ENCODE data around the gene MDM4. TPM values are rescaled to one million over a fixed set of nuclear protein-coding genes. Genes with fewer than 3 reads are reported as not detected.

Gene MDM4
- total RNA-seq, 1 experiment from 2014 or later = 49.6 TPM

DNA sequence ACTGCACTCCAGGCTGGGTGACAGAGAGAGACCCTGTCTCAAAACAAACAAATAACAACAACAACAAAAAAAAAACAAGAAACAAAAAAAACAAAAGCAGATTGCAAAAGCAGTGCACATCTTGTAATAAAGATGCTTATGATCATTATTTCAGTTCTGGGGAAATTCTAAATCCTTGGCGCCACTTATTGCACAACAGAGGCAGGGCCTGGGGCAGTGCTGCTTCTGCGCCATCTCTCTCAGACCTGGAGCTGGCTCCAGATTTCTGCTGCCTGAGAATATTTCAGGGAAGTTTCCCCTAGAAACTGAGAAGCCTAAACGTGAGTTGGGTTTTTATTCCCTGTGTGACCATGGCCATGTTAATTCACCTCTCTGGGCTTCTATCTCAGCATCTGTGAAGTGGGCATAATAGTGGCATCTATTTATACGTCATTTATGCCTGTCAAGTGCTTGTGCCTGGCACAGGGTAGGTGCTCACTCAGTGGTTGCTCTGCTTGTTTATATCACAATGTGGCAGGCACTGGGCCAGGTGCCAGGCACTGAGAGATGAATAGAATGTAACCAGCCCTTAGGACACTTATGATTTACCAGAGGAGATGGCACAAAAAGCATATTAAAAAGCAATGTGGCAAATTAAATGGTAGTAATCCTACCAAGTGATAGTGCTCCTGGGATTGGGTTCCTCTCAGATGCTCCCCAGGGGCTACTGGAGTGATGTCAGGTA lies 67.9 kb downstream of the MDM4 start:
- no peaks in the 10 kb centered on the region; a peak in 2 of 5 replicates for H3K9me3 Mint-ChIP-seq
- WGBS (ENCODE audit: extremely low coverage, insufficient read length, low lambda C conversion rate) = no CpG with 5 or more reads among the region's 4 CpGs

More for the DNA sequence above, 67.9 kb downstream of the MDM4 start:
- Histone ChIP-seq H3K4ac (ENCODE audit: low read depth, low read length) (no peak overlapping the region), H2BK120ac (ENCODE audit: low read depth, low read length, poor library complexity, severe bottlenecking) (no peak overlapping the region), H3K14ac (ENCODE audit: insufficient read depth, low read length) (no peak overlapping the region), H4K91ac (ENCODE audit: insufficient read length, low read depth, low read length) (no peak overlapping the region), H3K56ac (ENCODE audit: insufficient read length, low read depth, low read length) (no peak overlapping the region), H2BK5ac (ENCODE audit: insufficient read length, low read length) (no peak overlapping the region), H3K23ac (ENCODE audit: insufficient read length, low read depth, low read length) (no peak overlapping the region), H2AFZ (ENCODE audit: low read length) (no peak overlapping the region), H3K79me2 (ENCODE audit: insufficient read depth, low read length) (no peaks in the 10 kb centered on the region), H3K9me3 (ENCODE audit: control insufficient read depth, low read depth, low read length) (no peaks in the 10 kb centered on the region), H3K9ac (ENCODE audit: extremely low read depth, insufficient read length, low read length) (no peak overlapping the region), H4K5ac (ENCODE audit: insufficient read length, low read depth, low read length) (no peak overlapping the region), H4K8ac (replicated peaks; ENCODE audit: insufficient read length, low read depth, low read length) (no peak overlapping the region), H3K4me1 (ENCODE audit: insufficient read depth, low read length) (peaks cover 8% of the 10 kb centered on the region), H2AK5ac (ENCODE audit: insufficient read length, low read length) (no peak overlapping the region), H2BK15ac (ENCODE audit: low read depth, low read length) (no peak overlapping the region), H3K27me3 (ENCODE audit: insufficient read depth, low read length) (peaks cover 2% of the 10 kb centered on the region; the same call in 1 of the 2 replicates), H3K18ac (ENCODE audit: insufficient read length, low read depth, low read length) (no peak overlapping the region), H3K4me2 (ENCODE audit: insufficient read depth, insufficient read length, low read length) (no peak overlapping the region), H4K20me1 (ENCODE audit: control insufficient read depth, insufficient read depth, insufficient read length) (no peaks in the 10 kb centered on the region), H3K79me1 (ENCODE audit: insufficient read depth, low read depth, low read length, poor library complexity, severe bottlenecking) (no peaks in the 10 kb centered on the region), H3T11ph (ENCODE audit: low read length) (no peak overlapping the region), H2BK20ac (ENCODE audit: low read depth, low read length, poor library complexity, severe bottlenecking) (no peak overlapping the region), H3K27ac (ENCODE audit: insufficient read length, low read depth, low read length) (no peak overlapping the region), H3K23me2 (ENCODE audit: insufficient read length, low read depth, low read length, poor library complexity, severe bottlenecking) (no peaks in the 10 kb centered on the region), H2BK12ac (ENCODE audit: insufficient read length, low read depth, low read length) (no peak overlapping the region)
- H3K4me3 Mint-ChIP-seq = no peak overlapping the region
- DNase-seq = no peak
- H3K36me3 Mint-ChIP-seq (ENCODE audit: insufficient read depth in 1 of 3, low read depth in 3 of 3) = no peaks in the 10 kb centered on the region
- TF ChIP-seq, protein P1, sequence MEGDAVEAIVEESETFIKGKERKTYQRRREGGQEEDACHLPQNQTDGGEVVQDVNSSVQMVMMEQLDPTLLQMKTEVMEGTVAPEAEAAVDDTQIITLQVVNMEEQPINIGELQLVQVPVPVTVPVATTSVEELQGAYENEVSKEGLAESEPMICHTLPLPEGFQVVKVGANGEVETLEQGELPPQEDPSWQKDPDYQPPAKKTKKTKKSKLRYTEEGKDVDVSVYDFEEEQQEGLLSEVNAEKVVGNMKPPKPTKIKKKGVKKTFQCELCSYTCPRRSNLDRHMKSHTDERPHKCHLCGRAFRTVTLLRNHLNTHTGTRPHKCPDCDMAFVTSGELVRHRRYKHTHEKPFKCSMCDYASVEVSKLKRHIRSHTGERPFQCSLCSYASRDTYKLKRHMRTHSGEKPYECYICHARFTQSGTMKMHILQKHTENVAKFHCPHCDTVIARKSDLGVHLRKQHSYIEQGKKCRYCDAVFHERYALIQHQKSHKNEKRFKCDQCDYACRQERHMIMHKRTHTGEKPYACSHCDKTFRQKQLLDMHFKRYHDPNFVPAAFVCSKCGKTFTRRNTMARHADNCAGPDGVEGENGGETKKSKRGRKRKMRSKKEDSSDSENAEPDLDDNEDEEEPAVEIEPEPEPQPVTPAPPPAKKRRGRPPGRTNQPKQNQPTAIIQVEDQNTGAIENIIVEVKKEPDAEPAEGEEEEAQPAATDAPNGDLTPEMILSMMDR (conservative IDR thresholded peaks at IDR 0.05) = no peak
- H3K27me3 Mint-ChIP-seq (ENCODE audit: low read depth) = peaks cover 8% of the 10 kb centered on the region
- peaks cover 28 to 40% of the 10 kb centered on the region in 2 experiments for H3K4me1 Mint-ChIP-seq
- H3K27ac Mint-ChIP-seq = no peak overlapping the region

All from H9 (cell line).